SK-N-SH (cell line): ENCODE results near the gene WNK1. TPM values are rescaled to one million over a fixed set of nuclear protein-coding genes. Genes with fewer than 3 reads are reported as not detected.

Experiments
- CTCF ChIA-PET: fragments of 300-600, 350-600 bp; formaldehyde crosslinking; extraction: SDS; loops from one replicate; lab custom pipeline; 2021; lab: Yijun Ruan, JAX
- POLR2A ChIA-PET: fragments of 350-600 bp; sonication (Branson Sonifier 250); formaldehyde crosslinking; extraction: SDS; loops from one replicate; lab custom pipeline; 2020; ENCODE audit warnings: antibody characterized with exemption, inconsistent platforms; lab: Yijun Ruan, JAX
- DNase-seq: peaks from one replicate; pipeline ENCODE4 v3.0.0; 2012
- H2AFZ ChIP-seq: fragments of 200-600 bp; sonication (generic); 2 replicates; pipeline ENCODE4 v1.8.1; 2016; ENCODE audit warnings: antibody characterized with exemption, mild to moderate bottlenecking, low read depth
- H3F3A ChIP-seq: fragments of 200-600 bp; sonication (generic); replicated peaks from 2 replicates; pipeline ENCODE3; 2016; ENCODE audit warnings: antibody characterized with exemption, mild to moderate bottlenecking; ENCODE audit not compliant: insufficient read depth
- H3K27ac ChIP-seq, 2 experiments: fragments of 200-500 bp in 1 of 2; fragments of 200-600 bp in 1 of 2; sonication (Bioruptor generic) in 1 of 2; sonication (generic), shearing (Covaris generic) in 1 of 2; 2 replicates each; pipeline versions ENCODE4 v1.5.1 to v1.6.1; 2014 to 2016; ENCODE audit warnings: low read depth in 2 of 2, inconsistent platforms in 1 of 2, low read length in 1 of 2, mild to moderate bottlenecking in 1 of 2, mixed read lengths in 1 of 2
- H3K27me3 ChIP-seq: fragments of 200-600 bp; sonication (generic), shearing (Covaris generic); 2 replicates; pipeline ENCODE4 v1.6.1; 2016; ENCODE audit warnings: mixed run types; ENCODE audit not compliant: insufficient read depth
- H3K36me3 ChIP-seq, 2 experiments: fragments of 200-500 bp in 1 of 2; fragments of 200-600 bp in 1 of 2; sonication (Bioruptor generic) in 1 of 2; sonication (generic) in 1 of 2; replicated peaks in 1 of 2; 2 replicates each; pipeline versions ENCODE3 to v1.5.1; 2014 to 2016; ENCODE audit warnings: low read length in 1 of 2, mild to moderate bottlenecking in 1 of 2; ENCODE audit not compliant: insufficient read depth in 2 of 2, control insufficient read depth in 1 of 2
- H3K4me1 ChIP-seq, 2 experiments: fragments of 200-500 bp in 1 of 2; fragments of 200-600 bp in 1 of 2; sonication (Bioruptor generic) in 1 of 2; sonication (generic), shearing (Covaris generic) in 1 of 2; 2 replicates each; pipeline versions ENCODE4 v1.5.1 to v1.6.1; 2014 to 2016; ENCODE audit warnings: low read depth in 1 of 2, low read length in 1 of 2, mixed run types in 1 of 2; ENCODE audit not compliant: insufficient read depth in 2 of 2, control insufficient read depth in 1 of 2
- H3K4me2 ChIP-seq: fragments of 200-600 bp; sonication (generic), shearing (Covaris generic); 2 replicates; pipeline ENCODE4 v1.6.1; 2017; ENCODE audit warnings: mixed run types
- H3K4me3 ChIP-seq, 2 experiments: fragments of 200-500 bp in 1 of 2; fragments of 200-600 bp in 1 of 2; sonication (Bioruptor generic) in 1 of 2; sonication (generic), shearing (Covaris generic) in 1 of 2; 2 replicates each; pipeline versions ENCODE4 v1.5.1 to v1.8.1; 2014 to 2016; ENCODE audit warnings: low read depth in 2 of 2, inconsistent platforms in 1 of 2, low read length in 1 of 2, mild to moderate bottlenecking in 1 of 2, mixed read lengths in 1 of 2, moderate library complexity in 1 of 2
- H3K79me2 ChIP-seq: fragments of 200-600 bp; sonication (generic); 2 replicates; pipeline ENCODE4 v1.8.1; 2017; ENCODE audit warnings: mild to moderate bottlenecking; ENCODE audit not compliant: insufficient read depth
- H3K9ac ChIP-seq: fragments of 200-600 bp; sonication (generic); 2 replicates; pipeline ENCODE4 v1.6.1; 2017; ENCODE audit warnings: mixed run types
- H3K9me2 ChIP-seq: fragments of 200-600 bp; sonication (generic); 2 replicates; pipeline ENCODE4 v1.6.1; 2017; ENCODE audit warnings: mixed run types
- H3K9me3 ChIP-seq: fragments of 200-600 bp; sonication (generic); 2 replicates; pipeline ENCODE4 v1.6.1; 2017; ENCODE audit warnings: mixed run types, mild to moderate bottlenecking, moderate library complexity
- H4K20me1 ChIP-seq: fragments of 200-600 bp; sonication (generic); 2 replicates; pipeline ENCODE4 v1.6.1; 2017; ENCODE audit warnings: mild to moderate bottlenecking, mixed run types; ENCODE audit not compliant: insufficient read depth
- CHD2 ChIP-seq: fragments of 150-350 bp; IDR thresholded peaks from 2 replicates; pipeline ENCODE4 v1.6.1; 2018; ENCODE audit warnings: low read length; ENCODE audit not compliant: partially characterized antibody
- EZH2phosphoT487 ChIP-seq: fragments of 200-600 bp; sonication (generic); IDR thresholded peaks from 2 replicates; pipeline ENCODE4 v1.6.1; 2017; ENCODE audit warnings: low read depth, mixed run types, mild to moderate bottlenecking, antibody characterized with exemption, moderate library complexity, borderline replicate concordance
- FOXM1 ChIP-seq: IDR thresholded peaks from 2 replicates; pipeline ENCODE4 v1.4.0; 2012; ENCODE audit warnings: low read depth, mild to moderate bottlenecking
- GABPA ChIP-seq: IDR thresholded peaks from 2 replicates; pipeline ENCODE4 v1.4.0; 2012; ENCODE audit warnings: low read depth, mild to moderate bottlenecking
- GATA2 ChIP-seq: sonication (generic); formaldehyde crosslinking; IDR thresholded peaks from 2 replicates; pipeline ENCODE4 v1.5.0; 2020; ENCODE audit warnings: mild to moderate bottlenecking, missing genetic modification reagents
- JUND ChIP-seq: IDR thresholded peaks from 2 replicates; pipeline ENCODE4 v1.4.0; 2012
- MAX ChIP-seq: IDR thresholded peaks from 2 replicates; pipeline ENCODE4 v1.4.0; 2012; ENCODE audit warnings: low read depth
- MEF2A ChIP-seq: IDR thresholded peaks from 2 replicates; pipeline ENCODE4 v1.4.0; 2012; ENCODE audit warnings: low read depth, borderline replicate concordance
- NFIC ChIP-seq: IDR thresholded peaks from 2 replicates; pipeline ENCODE4 v1.4.0; 2012; ENCODE audit warnings: borderline replicate concordance
- POLR2AphosphoS5 ChIP-seq: IDR thresholded peaks from 2 replicates; pipeline ENCODE4 v1.6.1; 2012; ENCODE audit warnings: low read depth, low read length
- RCOR1 ChIP-seq: fragments of 150-350 bp; IDR thresholded peaks from 2 replicates; pipeline ENCODE4 v1.6.1; 2017; ENCODE audit warnings: antibody characterized with exemption, low read length
- REST ChIP-seq: IDR thresholded peaks from 2 replicates; pipeline ENCODE4 v1.6.1; 2012; ENCODE audit warnings: mild to moderate bottlenecking, low read depth, low read length, moderate library complexity
- RXRA ChIP-seq: IDR thresholded peaks from 2 replicates; pipeline ENCODE4 v1.4.0; 2012; ENCODE audit warnings: low read depth, mild to moderate bottlenecking, borderline replicate concordance
- TAF1 ChIP-seq: IDR thresholded peaks from 2 replicates; pipeline ENCODE4 v1.6.1; 2012; ENCODE audit warnings: low read depth, mild to moderate bottlenecking, low read length, moderate library complexity, borderline replicate concordance
- USF2 ChIP-seq: fragments of 150-350 bp; IDR thresholded peaks from 2 replicates; pipeline ENCODE4 v1.6.1; 2017; ENCODE audit warnings: antibody characterized with exemption, low read length, low read depth, borderline replicate concordance
- YY1 ChIP-seq: IDR thresholded peaks from 2 replicates; pipeline ENCODE4 v1.4.0; 2012; ENCODE audit warnings: low read depth, mild to moderate bottlenecking
- ZBTB33 ChIP-seq: IDR thresholded peaks from 2 replicates; pipeline ENCODE4 v1.4.0; 2012; ENCODE audit warnings: low read depth, borderline replicate concordance
- WGBS: methylation state at CpG from one replicate; pipeline ENCODE4 v1.1.6; 2017; ENCODE audit warnings: low lambda C conversion rate; 5-methylcytosine and 5-hydroxymethylcytosine counted together
- polyA plus RNA-seq, 3 experiments: library from polyadenylated mRNA; depleted of rRNA; stranded (reverse); fragments of >200 nt; gene quantifications; 2 replicates each; pipeline ENCODE4 v1.2.3, GENCODE V29; 2012

WNK1 gene
- polyA plus RNA-seq, 1 of the 3 experiments (the other 2 are of a cell fraction) = 30.5 TPM

- TF ChIP-seq ZBTB33 (no peak), CHD2 (peak; percentile 54), NFIC (no peak), GABPA (no peak), JUND (no peak), MAX (no peak), RXRA (no peak), FOXM1 (no peak), USF2 (no peak), POLR2AphosphoS5 (no peak), GATA2 (CRISPR knock-in tag) (peak; percentile 90), RCOR1 (peak; percentile 45; the same call in 1 of the 2 replicates), REST (no peak), EZH2phosphoT487 (no peak)
Observed at GRCh38 chr12:836952-837351, 84.6 kb downstream of the WNK1 start (continued).

- peaks cover 19% of the 10 kb centered on the region for H3K79me2 ChIP-seq
- H3K27me3 ChIP-seq = no peaks in the 10 kb centered on the region
- no peaks in the 10 kb centered on the region for H3K9me2 ChIP-seq
- ChIA-PET POLR2A (no interaction called here), CTCF (no interaction called here)
- peaks cover 0 to 9% of the 10 kb centered on the region in 2 experiments; a peak in 2 of 4 replicates for H3K4me1 ChIP-seq
- no peak overlapping the region for H3K27ac ChIP-seq
- H2AFZ ChIP-seq = no peak overlapping the region
- no peaks in the 10 kb centered on the region for H4K20me1 ChIP-seq
- TF ChIP-seq GABPA = no peak
- no peak for TF ChIP-seq POLR2AphosphoS5
- no peak for TF ChIP-seq MEF2A
- no peak for TF ChIP-seq TAF1
- TF ChIP-seq YY1 = no peak
- H3K4me2 ChIP-seq = no peak overlapping the region
- no peak overlapping the region for H3K4me3 ChIP-seq
- peaks cover 12% of the 10 kb centered on the region for H3F3A ChIP-seq
- no peak for DNase-seq
- 98% methylated on average over 2 of the region's 2 CpGs for WGBS
- H3K36me3 ChIP-seq = peaks cover 18 to 28% of the 10 kb centered on the region in 2 experiments
- no peak overlapping the region for H3K9ac ChIP-seq
- H3K9me3 ChIP-seq = no peaks in the 10 kb centered on the region
Observed at GRCh38 chr12:837548-837947, 85.2 kb downstream of the WNK1 start.
